HG03575 (cell line): Measurements from ENCODE around the gene MIA3.
"Not testable (repeated sequence)": the region's sequence is repeated elsewhere in the genome, so short reads cannot be mapped to it uniquely, and the experiment has no call there.

Experiments
- ATAC-seq: cut with Tn5 transposase; IDR thresholded peaks from one replicate; pipeline ENCODE4 v1.9.1; 2021; ENCODE audit not compliant: unreplicated experiment, insufficient number of reproducible peaks, low FRiP score; ENCODE audit errors: extremely low read depth

The MIA3 gene

DNA sequence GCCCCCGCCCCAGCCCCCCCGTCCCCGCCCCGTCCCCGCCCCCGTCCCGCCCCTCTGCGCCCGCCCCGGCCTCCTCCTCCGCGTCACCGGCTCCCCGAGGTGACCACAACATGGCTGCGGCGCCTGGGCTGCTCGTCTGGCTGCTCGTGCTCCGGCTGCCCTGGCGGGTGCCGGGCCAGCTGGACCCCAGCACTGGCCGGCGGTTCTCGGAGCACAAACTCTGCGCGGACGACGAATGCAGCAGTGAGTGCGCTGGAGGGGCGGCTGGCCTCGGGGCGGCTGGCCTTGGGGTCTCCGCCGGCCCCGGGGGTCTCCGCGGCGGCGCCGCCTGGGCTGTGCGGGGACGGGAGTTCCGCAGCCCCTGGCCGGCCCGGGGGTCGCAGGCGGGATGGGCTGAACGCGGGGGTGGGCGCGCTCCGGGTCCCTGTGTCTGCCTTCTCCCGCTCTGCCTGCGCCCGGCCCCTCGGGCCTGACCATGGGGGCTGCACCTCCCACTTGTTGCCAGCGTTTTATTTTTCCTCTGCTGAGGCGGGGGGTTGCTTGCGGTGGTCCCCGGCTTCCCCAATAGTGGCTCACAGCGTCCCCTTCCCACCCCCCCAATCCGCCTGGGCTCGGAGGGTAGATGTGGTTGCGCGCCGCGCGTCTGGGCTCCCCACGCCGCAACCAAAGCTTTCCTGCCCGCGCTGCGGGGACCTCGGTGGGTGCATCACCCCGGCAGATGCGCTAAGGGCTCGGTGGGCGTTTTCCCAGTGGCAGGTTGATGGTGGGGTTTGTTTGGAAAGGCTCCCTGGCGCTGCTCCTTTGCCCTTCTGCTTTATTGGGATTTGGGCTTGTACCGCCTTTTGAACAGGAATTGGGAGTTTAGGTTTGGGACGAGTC, at the start of gene MIA3:
MIA3 (plus strand) TSS at position 97 of the 879 bp plus-strand sequence; CDS start at position 111, 14 bp downstream.
- no peak for ATAC-seq

DNA sequence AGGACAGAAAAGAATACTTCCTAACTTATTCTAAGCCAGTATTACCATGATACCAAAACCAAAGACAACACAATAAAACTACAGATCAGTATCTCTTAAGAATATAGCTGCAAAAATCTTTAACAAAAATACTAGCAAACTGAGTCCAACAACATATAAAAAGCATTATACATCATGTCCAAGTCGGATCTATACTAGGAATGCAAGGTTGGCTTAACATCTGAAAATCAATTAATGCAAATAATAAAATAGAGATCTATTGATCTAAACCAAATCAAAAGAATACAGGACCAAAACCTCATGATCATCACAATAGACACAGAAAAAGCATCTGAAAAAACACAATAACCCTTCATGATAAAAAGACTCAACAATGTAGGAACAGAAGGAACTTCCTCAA, 47.1 kb upstream of the MIA3 start:
- ATAC-seq = no peak

DNA sequence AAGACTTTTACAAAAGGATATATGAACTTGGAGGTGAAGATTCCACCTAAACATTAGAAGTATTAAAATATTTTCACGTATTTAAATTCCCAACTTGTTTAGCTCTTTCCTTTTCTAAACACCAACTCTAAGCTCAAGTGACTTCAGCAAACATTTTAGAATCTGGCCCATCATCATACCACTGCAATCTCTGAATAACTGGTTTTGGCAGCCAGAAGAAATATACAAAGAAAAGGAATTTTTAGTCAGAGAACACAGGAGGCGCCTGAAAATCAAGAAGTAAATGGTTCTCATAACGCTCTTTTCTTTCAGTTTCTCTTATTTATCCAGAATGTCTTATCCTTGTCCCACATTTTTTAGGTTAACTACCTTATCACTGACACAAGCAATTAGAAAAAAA, 38.6 kb upstream of the MIA3 start:
- ATAC-seq = no peak

DNA sequence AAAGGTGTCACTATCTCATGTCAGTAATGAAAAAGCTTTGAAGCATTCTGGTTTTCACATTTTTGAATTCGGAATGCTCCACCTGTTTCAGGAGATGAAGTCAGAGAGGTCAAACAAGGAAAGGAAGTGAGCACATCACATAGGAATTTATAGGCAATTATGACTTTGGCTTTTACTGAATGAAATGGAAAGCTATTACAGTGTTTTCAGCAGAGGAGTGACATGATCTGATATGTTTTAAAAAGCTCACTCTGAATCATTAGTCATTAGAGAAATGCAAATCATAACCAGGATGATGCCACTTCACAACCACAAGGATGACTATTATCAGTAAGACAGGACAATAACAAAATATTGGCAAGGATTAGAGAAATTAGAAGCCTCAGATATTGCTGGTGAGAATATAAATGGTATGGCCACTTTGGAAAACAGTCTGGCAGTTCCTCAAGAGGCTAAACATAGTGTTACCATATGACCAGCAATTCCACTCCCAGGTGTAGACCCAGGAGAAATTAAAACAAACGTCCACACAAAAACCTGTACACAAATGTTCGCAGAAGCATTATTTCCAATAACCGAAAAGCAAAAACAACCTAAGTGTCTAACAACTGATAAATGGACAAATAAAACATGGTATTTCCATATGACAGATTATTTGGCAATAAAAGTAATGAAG, 35.7 kb upstream of the MIA3 start:
- ATAC-seq = no peak

DNA sequence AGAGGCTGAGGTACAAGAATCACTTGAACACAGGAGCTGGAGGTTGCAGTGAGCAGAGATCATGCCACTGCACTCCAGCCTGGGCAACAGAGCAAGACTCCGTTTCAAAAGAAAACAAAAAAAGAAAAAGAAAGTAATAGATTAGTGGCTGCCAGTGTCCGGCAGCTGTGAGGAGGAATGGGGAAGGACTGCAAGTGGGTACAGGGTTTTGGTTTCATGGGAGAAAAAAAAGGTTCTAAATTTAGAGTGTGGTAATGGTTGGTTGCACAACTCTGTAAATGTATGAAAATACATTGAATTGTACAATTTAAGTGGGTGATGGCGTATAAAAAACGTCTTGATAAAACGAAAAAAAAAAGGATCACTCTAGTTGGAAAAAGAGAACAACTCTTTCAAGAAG, 34.8 kb upstream of the MIA3 start:
- ATAC-seq = peak; percentile 75

DNA sequence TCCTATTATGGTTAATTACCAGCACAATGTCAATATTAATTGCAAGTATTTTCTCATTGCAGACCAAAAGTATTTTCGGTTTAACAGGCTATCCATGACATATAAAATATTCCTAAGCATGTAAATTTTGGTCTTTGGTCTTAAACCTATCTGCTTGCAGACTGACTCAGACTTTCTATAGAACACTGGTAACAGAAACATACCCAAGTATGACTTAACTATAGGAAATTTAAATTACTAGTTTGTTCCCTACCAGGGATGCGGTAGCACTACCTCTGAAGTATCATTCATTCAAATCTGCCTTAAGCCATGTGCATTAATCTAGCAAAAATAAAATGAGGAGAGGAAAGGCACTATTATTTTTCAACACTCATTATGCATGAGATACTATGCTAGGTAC, 31.1 kb upstream of the MIA3 start:
- no peak for ATAC-seq

DNA sequence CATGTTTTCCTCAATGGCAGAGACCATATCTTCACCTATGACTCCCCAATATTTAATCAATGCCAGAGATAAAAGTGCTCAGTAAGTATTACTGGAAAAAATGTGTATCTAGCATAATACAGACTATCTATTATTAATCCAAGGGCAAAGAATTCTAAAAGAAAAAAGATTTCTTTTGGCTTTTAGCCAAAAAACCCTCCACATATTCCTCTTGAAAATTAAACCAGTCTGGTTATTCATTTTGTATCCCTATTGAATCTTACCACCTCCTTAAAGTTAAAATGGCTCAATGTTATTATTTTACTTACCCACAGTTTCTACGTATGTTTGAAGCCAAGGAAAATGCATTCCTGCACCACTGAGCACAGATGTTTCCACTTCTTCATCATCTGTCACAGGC, 29.8 kb upstream of the MIA3 start:
- ATAC-seq = no peak

- peak; percentile 97 for ATAC-seq
Measured at GRCh38 chr1:222589462-222590302, 28.2 kb upstream of the MIA3 start, which contains the start of gene TAF1A. Gene TAF1A (minus strand): TSS chr1:222589933.

- no peak for ATAC-seq
Measured at GRCh38 chr1:222592171-222592570, 25.7 kb upstream of the MIA3 start.

DNA sequence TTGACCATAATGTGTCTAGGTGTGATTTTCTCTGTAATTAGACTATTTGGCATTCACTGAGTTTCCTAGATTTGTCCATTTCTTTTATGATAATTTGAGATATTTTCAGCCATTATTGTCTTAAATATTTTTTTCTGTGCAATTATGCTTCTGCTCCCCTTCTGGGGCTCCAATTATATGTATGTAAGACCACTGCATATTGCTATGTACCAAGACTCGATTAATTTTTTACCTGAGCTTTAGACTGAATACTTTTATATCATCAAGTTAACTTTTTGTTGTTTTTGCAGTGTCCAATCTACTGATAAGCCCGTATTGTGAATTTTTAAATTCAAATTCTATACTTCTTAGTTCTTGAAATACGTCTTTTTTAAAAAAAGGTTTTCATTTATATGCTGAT, 23.1 kb upstream of the MIA3 start:
- ATAC-seq = no peak

DNA sequence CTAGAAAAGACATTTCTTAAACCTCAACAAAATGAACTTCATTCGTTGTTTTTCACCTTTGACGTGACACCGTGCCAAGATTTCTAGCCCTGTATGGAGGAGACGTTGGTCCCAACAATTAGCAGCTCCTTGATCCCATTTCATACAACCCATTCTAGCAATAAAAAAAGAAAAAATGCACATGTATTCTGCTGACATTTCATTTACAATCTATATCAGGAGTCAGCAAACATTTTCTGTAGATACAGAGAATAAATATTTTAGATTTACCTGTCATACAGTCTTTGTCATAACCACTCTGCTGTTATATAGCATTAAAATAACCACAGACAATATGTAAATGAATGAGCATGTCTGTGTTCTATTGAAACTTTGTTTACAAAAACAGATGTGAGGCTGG, 21.2 kb upstream of the MIA3 start:
- ATAC-seq = no peak

GRCh38 chr1:222600281-222600680, 17.6 kb upstream of the MIA3 start:
- no peak for ATAC-seq

- no peak for ATAC-seq
Measured at GRCh38 chr1:222601257-222601656, 16.6 kb upstream of the MIA3 start.

GRCh38 chr1:222606757-222607156, 11.1 kb upstream of the MIA3 start:
- no peak for ATAC-seq

DNA sequence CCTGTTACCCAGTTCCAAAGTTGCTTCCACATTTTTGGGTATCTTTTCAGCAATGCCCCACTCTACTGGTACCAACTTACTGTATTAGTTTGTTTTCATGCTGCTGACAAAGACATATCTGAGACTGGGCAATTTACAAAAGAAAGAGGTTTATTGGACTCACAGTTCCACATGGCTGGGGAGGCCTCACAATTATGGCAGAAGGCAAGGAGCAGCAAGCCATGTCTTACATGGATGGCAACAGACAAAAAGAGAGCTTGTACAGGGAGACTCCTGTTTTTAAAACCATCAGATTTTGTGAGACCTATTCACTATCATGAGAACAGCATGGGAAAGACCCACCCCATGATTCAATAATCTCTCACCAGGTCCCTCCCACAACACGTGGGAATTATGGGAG, 8.8 kb upstream of the MIA3 start:
- ATAC-seq = not testable (repeated sequence)

DNA sequence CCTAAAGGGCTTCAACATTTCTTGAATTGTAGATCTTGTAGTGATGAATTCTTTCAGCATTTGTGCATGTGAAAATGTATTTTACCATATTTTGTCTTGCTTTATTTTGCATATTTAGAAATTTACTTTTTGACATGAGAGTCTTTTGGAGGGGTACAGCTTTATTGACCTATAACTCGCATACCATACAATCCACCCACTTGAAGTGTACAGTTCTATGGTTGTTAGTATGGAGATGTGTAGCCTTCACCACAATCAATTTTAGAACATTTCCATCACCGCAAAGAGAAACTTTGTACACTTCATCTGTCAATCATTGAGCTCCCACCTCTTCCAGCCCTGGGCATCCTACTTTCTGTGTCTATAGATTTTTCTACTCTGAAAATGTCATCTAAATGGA, 7.2 kb upstream of the MIA3 start:
- ATAC-seq = no peak

GRCh38 chr1:222613627-222614026, 4.3 kb upstream of the MIA3 start:
- no peak for ATAC-seq

DNA sequence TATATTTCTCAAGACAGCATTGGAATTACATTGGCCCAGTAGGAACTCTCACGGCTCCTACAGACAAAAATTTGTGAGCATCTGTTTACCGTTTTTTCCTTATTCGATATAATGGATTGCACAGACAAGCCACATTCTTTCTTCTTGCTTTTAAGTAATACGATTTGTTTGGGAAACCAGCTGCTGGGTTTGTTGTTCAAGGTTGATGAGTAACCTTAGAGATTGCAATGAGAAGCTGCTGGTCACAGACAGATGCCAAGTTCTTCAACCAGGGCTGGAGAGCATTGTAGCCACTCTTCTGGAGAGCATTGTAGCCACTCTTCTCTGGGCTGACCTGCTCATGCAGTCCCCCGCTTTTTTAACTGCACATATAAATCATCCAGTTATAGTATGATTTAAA, 1.4 kb upstream of the MIA3 start:
- ATAC-seq = no peak

- peak; percentile 70 for ATAC-seq
Measured at GRCh38 chr1:222617367-222617951, 438 bp upstream of the MIA3 start.
